ENCODE results near the gene MCU. TPM values are rescaled to one million over a fixed set of nuclear protein-coding genes. Genes with fewer than 3 reads are reported as not detected.
"Not testable (repeated sequence)": the region's sequence is repeated elsewhere in the genome, so short reads cannot be mapped to it uniquely, and the experiment has no call there.

MCU gene
- polyA plus RNA-seq, 1 of the 3 experiments (the other 2 are of a cell fraction), result 20.6 TPM

DNA sequence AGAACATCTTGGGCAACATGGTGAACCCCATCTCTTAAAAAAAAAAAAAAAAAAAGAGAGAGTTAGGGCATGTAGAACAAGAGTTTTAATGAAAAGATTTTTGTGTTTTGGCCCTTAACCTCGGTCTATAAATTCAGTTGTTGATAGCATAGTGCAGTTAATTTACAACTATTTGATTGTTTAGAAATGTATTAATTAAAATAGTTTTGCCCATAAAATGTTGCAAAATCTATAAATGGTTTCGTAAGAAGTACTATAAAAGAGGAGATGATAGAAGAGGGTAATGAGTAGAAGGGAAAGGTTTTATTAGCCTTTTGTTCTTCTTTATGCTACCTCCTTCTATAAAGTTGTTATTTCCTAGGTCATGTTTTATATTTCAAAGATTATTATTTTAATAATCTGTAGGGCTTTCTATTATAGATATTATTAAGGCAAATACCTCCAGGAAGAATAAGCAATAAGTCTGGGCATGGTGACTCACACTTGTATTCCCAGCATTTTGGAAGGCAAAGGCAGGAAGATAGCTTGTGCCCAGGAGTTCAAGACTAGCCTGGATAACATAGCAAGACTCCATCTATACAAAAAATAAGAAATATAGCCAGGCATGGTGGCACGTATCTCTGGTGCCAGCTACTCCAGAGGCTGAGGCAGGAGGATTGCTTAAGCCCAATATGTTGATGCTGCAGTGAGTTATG lies 73.3 kb downstream of the MCU start:
- no peaks in the 10 kb centered on the region for H3K9me2 ChIP-seq
- no peak overlapping the region for H3K4me2 ChIP-seq
- TF ChIP-seq GATA2 (CRISPR knock-in tag; IDR thresholded peaks at IDR 0.05) (no peak), MXI1 (IDR thresholded peaks at IDR 0.05; ENCODE audit: low read depth, low read length) (no peak), TCF12 (IDR thresholded peaks at IDR 0.05) (no peak), IRF3 (IDR thresholded peaks at IDR 0.05; ENCODE audit: low read depth, low read length) (no peak), TEAD4 (IDR thresholded peaks at IDR 0.05; ENCODE audit: borderline replicate concordance, insufficient read depth) (no peak), NRF1 (IDR thresholded peaks at IDR 0.05; ENCODE audit: low read depth, low read length) (no peak), USF1 (IDR thresholded peaks at IDR 0.05; ENCODE audit: borderline replicate concordance, low read depth) (no peak)
- TF ChIP-seq, protein P1, sequence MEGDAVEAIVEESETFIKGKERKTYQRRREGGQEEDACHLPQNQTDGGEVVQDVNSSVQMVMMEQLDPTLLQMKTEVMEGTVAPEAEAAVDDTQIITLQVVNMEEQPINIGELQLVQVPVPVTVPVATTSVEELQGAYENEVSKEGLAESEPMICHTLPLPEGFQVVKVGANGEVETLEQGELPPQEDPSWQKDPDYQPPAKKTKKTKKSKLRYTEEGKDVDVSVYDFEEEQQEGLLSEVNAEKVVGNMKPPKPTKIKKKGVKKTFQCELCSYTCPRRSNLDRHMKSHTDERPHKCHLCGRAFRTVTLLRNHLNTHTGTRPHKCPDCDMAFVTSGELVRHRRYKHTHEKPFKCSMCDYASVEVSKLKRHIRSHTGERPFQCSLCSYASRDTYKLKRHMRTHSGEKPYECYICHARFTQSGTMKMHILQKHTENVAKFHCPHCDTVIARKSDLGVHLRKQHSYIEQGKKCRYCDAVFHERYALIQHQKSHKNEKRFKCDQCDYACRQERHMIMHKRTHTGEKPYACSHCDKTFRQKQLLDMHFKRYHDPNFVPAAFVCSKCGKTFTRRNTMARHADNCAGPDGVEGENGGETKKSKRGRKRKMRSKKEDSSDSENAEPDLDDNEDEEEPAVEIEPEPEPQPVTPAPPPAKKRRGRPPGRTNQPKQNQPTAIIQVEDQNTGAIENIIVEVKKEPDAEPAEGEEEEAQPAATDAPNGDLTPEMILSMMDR (IDR thresholded peaks at IDR 0.05), result no peak
- TF ChIP-seq, protein P2, sequence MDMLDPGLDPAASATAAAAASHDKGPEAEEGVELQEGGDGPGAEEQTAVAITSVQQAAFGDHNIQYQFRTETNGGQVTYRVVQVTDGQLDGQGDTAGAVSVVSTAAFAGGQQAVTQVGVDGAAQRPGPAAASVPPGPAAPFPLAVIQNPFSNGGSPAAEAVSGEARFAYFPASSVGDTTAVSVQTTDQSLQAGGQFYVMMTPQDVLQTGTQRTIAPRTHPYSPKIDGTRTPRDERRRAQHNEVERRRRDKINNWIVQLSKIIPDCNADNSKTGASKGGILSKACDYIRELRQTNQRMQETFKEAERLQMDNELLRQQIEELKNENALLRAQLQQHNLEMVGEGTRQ (IDR thresholded peaks at IDR 0.05; ENCODE audit: borderline replicate concordance, low read depth, low read length), result no peak
- H3K9me3 ChIP-seq, result no peaks in the 10 kb centered on the region; the same call in 1 of the 2 replicates
- H3K79me2 ChIP-seq (ENCODE audit: insufficient read depth), result peaks cover 31% of the 10 kb centered on the region
- no peak overlapping the region for H3K9ac ChIP-seq
- H3K4me1 ChIP-seq (ENCODE audit: control insufficient read depth in 1 of 2, insufficient read depth in 2 of 2, low read depth in 1 of 2, low read length in 1 of 2), result peaks cover 11 to 12% of the 10 kb centered on the region in 2 experiments; a peak in 3 of 4 replicates
- DNase-seq, result no peak
- no peak overlapping the region; a peak in 1 of 4 replicates for H3K27ac ChIP-seq (ENCODE audit: low read depth in 2 of 2, low read length in 1 of 2)
- CTCF ChIA-PET, result no interaction called here
- no peaks in the 10 kb centered on the region for H4K20me1 ChIP-seq (ENCODE audit: insufficient read depth)
- peaks cover 24% of the 10 kb centered on the region for H3F3A ChIP-seq (replicated peaks; ENCODE audit: insufficient read depth)
- no peak overlapping the region for H3K4me3 ChIP-seq (ENCODE audit: low read depth in 2 of 2, low read length in 1 of 2)
- peaks cover 0 to 17% of the 10 kb centered on the region in 2 experiments for H3K36me3 ChIP-seq (replicated peaks in 1 of 2; ENCODE audit: control insufficient read depth in 1 of 2, insufficient read depth in 2 of 2, low read length in 1 of 2)
- H2AFZ ChIP-seq (ENCODE audit: low read depth), result no peak overlapping the region
- POLR2A ChIA-PET, result no interaction called here
- WGBS (ENCODE audit: low lambda C conversion rate), result 91% methylated on average over 3 of the region's 3 CpGs
- no peaks in the 10 kb centered on the region for H3K27me3 ChIP-seq (ENCODE audit: insufficient read depth)

DNA sequence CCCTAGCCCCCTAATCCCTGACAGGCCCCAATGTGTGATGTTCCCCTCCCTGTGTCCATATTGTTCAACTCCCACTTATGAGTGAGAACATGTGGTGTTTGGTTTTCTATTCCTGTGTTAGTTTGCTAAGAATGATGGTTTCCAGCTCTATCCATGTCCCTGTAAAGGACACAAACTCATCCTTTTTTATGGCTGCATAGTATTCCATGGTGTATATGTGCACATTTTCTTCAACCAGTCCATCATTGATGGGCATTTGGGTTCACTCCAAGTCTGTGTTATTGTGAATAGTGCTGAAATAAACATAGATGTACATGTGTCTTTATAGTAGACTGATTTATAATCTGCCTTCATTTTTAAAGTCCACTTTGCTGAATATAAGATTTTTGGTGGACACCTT lies 79.3 kb downstream of the MCU start:
- H3K9me2 ChIP-seq; H3K27ac ChIP-seq (ENCODE audit: low read depth in 2 of 2, low read length in 1 of 2); H3K9ac ChIP-seq; DNase-seq; H2AFZ ChIP-seq (ENCODE audit: low read depth); H3K4me2 ChIP-seq; H3K27me3 ChIP-seq (ENCODE audit: insufficient read depth); H3F3A ChIP-seq (replicated peaks; ENCODE audit: insufficient read depth); H3K4me1 ChIP-seq (ENCODE audit: control insufficient read depth in 1 of 2, insufficient read depth in 2 of 2, low read depth in 1 of 2, low read length in 1 of 2); H4K20me1 ChIP-seq (ENCODE audit: insufficient read depth); H3K4me3 ChIP-seq (ENCODE audit: low read depth in 2 of 2, low read length in 1 of 2); H3K9me3 ChIP-seq; POLR2A ChIA-PET: not testable (repeated sequence)
- peaks cover 33% of the 10 kb centered on the region for H3K79me2 ChIP-seq (ENCODE audit: insufficient read depth)
- CTCF ChIA-PET, result interaction anchor here (1.0 kb wide), 1 partner anchor 63 kb away, joined by 3 read pairs; no protein-coding TSS in a partner anchor
- peaks cover 0 to 36% of the 10 kb centered on the region in 2 experiments for H3K36me3 ChIP-seq (replicated peaks in 1 of 2; ENCODE audit: control insufficient read depth in 1 of 2, insufficient read depth in 2 of 2, low read length in 1 of 2)

All from SK-N-SH (cell line).